NCI-H2171 (cell line): ENCODE measurements around the gene HSPA12A.

Experiments used
- DNase-seq: peaks from one replicate; lab custom pipeline; 2025; lab: John Stamatoyannopoulos, UW

HSPA12A gene

DNA sequence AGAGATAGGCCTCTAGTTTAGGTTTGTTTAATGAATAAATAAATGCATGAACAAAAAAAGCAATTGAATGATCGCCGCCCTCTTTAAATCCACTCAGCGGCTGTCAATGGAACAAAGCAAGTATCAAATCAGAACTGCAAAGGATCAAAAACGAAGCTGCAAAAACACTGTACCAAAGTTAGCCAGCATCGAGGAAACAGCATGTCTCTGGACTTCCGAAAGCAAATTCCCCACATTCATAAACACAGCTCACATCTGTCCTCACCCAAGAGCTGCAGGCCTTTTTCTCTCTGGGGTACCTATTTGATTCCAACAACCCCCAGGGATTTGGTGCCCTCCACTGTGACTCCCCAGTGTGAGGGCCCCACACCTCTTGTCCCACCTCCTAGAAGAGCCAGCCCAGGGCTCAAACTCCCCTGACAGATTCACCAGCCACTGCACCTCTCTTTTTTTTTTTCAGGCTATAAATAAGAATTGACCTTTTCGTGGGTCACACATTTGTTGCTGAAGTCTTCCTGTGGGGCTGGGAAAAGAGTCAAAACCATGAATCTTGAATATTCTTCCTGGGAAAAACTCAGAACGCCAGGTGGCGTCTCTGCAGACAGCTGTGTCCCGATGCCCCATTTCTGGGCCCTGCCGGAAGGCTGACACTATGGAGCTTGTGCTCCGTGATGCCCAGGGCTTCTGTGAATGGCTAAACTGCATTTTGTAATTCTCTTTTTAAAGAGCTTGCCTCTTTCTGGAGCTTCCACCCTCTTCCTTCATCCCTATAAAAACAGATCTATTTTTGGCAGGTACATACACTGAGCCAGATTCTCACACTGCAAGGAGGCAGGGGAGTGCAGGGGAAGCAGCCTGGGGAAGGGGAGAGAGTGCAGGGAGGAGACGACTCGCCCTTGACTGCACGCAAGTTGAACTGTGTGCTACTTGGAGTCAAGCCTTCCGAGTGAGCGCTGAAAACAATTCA is 51.7 kb downstream of the HSPA12A start:
- DNase-seq: no peak

DNA sequence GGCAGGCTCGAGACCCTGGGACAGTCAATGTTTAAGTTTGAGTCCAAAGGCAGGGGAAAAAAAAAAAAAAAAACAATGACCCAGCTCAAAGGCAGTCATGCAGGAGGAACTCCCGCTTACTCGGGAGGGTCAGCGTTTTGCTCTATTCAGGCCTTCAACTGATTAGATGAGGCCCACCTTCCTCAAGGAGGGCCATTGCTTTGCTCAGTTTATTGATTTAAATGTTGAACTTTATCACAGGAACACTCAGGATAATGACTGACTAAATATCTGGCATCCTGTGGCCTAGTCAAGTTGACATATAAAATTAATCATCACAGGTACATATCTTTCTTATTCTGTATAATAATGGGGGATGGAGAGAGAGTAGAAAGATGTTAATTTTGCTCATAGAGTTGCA is 52.6 kb downstream of the HSPA12A start:
- no peak for DNase-seq

DNA sequence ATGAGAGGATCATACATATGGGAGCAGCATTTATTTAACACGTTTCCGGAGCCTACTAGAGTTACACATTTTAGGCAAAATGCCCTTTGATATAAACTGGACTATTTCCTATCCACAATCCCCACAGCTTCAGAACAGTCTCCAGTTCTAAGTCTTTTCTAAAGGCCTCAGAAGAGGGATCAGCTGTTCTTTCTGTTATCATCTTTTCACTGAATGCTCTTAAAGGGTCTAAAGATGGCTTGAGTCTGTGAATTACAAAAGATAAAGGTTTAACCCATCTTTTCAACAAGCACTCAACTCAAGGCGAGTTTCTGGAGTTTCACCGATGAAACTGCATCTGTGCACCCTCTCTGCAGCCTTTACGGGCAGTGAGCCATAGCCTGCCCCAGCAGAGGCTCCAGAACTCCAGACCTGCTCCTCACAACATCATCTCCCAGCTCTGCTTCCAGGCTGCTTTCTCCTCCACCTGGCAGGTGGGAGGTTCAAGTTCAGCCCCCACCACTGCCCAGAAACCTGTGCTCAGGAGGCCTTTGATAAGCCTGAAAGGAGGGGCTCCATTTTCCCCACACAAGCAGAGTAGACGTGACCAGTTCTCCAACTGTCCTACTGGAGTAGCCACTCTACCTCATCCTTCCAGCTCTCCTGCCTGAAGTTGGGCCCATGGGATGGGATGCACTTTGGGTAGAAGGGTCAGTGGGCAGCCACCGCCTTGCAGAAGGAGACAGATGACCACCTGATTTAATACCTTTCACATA is 53.4 kb downstream of the HSPA12A start:
- DNase-seq: no peak

DNA sequence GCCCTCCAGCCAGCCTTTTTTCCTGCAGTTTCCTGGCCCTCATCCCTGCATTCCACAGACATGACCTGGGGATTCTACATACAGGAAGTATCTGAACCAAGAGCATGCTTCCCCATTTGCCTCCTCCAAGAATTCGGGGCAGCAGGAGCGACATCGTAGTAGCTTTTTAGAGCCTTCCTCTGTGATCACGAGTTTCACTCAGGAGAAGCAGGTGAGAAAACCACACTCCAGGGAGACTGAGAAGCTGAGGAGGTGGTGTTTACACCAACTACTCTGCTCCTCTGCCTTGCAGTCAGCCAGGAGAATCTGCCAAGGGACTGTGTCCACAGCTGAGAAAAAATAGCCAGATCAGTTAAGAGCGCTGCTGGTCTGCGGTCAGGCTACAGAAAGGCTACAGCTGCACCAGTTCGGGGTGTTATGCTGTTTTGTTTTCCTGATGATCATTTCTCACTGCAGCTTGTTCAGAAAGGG is 54.1 kb downstream of the HSPA12A start:
- no peak for DNase-seq

DNA sequence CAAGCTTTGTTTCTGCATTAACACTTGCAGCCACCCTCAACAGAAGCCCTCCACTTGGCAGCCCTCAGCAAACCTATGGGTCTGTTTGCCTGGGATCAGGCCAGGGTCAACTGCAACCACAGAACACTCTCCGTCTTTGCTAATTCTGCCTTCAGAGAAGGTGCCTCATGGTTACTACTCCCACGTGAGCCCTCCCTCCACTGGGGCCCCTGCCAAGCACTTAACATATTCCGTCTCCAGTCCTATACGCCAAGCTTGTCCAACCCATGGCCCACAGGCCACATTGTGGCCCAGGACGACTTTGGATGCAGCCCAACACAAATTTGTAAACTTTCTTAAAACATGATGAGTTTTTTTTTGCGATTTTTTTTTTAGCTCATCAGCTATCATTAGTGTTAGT is 54.7 kb downstream of the HSPA12A start:
- DNase-seq: no peak

DNA sequence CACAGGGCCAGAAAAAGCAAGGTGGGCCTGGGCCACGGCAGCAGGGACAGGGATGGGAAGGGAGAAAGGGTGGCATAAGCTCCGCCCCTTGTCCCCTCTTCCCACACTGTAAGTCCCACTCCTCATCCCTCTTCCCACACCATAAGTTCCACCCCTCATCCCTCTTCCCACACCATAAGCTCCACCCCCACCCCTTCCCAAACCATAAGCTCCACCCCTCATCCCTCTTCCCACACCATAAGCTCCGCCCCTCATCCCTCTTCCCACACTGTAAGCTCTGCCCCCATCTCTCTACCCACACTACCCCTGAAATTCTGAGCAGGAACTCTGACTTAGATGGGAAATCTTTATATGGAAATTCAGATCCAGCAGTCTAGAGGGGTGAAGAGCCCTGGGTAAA is 55.7 kb downstream of the HSPA12A start:
- DNase-seq: no peak

DNA sequence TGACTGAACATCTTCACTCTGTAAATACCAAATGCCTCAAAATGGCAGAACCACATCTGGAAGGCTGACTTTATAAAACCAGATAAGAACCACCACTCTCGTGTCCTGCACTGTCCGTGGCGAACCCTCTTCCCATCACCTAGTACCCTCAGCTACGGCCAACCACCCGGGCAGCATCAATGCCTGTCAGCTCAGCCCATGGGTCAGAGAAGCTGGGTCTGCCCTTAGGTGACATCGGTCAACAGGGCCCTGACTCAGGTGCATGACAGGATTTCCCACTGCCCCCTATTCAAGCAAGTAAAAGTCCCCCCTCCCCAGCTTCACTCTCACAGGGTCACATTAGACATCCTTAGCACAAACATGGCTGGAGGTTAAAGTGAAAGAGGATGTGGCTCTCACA is 56.6 kb downstream of the HSPA12A start:
- DNase-seq: no peak

DNA sequence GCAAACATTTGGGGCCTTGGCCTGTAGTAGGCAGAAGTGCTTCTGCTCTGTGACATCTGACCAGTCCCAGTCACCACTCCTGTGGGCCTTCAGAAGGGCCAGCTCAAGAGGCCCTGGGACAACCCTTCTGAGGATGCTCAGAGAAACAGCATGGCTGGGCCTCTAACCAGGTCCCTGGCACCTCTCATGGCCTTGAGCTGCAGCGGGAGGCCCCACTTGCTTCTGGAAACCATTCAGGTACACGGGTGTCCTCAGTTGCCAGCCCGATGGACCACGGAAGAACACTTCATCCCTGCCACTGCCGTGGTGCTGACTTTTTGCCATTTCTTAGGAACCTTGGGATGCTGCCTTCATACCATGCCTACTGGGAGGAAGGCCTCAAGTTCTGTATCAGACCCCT is 57.6 kb downstream of the HSPA12A start:
- no peak for DNase-seq

DNA sequence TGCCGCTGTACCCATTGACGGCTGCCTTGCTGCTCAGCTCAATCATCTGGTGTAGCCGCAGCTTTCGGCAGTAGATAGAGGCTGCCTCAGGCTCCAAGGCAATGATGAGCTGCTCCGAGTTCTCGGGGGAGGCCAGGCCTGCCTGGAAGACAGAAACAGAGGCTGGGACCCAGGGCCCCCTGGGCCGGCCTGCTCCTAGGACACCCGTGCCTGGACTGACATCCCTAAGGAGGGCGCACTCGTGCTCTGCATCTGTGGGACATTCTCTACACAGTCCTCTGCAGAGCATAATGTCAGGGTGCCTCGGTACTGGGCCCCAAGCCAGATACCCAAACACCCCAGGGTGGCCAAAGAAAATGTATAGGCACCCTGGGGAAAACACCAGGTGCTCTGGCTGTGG is 58.5 kb downstream of the HSPA12A start:
- DNase-seq: no peak

DNA sequence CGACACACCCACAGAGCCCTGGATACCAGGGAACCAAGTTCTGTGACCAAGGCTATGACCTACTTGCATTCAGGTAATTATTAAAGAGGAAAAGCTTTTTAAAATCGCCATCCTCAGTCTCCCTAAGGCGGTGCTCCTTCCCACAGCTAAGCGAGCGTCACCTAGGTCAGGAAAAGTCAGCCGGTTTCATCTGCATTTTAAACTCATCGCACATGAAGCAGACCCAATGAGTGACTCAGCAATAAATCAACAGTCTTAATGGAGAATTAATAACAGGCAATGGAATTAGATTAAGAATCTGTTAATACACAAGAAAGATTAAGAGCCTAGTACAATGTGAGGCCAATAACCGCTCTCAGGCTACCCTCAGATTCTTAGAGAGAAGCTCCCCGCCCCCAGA is 59.2 kb downstream of the HSPA12A start:
- DNase-seq: no peak

DNA sequence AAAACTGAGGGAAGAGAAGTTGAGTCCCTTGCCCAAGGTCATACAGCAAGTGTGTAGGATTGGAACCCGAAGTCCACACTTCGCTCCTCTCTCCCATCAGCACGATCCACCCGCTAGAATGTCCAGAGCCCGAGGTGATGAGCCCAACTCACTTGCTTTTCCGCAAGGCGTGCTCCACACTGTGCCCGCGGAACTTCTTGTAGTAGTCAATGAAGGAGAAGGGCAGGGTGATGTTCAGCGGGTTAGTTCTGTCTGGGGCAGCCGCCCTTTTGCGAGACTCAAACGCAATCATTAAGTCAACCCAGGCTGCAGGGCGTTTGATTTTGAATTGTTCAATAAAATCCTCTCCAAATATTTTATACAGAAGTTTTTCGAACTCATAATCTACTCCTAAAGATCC is 63.0 kb downstream of the HSPA12A start:
- DNase-seq: no peak

DNA sequence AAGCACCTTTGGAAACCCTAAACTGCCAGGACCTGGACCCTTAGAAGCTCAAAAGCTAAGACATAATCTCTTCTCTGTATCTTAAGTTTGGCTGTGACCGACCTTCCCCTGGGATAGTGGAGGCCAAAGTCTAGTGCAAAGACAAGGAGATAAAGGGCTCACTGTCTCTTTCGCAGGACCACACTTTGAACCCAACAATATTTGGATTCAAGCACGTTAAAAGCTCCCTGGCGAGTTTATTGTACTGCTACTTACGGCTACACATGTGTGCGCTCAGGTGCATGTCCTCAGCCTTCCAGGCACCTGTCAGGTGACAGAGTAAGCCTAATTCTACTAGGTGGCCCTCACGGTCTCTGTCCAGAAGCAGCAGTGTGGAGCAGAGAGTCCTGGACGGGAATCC is 65.7 kb downstream of the HSPA12A start:
- no peak for DNase-seq

DNA sequence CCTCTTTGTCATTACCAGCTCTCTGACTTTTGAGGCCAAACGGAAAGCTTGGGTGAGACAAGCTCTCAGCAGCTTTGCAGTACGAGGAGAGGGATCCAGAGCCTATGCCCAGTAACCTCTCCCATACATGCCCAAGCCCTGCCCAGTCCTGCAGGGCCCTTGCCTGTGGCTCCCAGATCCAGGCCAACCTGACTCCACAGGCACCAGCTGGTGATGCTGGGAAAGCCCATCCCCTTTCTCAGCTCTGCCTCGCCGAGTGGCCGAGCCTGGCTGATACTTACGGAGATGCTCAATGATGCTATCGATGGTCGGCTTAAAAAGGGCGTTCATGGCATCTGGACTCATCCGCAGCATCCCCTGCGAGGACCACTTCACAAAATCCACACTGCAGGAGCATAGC is 66.2 kb downstream of the HSPA12A start:
- DNase-seq: no peak

DNA sequence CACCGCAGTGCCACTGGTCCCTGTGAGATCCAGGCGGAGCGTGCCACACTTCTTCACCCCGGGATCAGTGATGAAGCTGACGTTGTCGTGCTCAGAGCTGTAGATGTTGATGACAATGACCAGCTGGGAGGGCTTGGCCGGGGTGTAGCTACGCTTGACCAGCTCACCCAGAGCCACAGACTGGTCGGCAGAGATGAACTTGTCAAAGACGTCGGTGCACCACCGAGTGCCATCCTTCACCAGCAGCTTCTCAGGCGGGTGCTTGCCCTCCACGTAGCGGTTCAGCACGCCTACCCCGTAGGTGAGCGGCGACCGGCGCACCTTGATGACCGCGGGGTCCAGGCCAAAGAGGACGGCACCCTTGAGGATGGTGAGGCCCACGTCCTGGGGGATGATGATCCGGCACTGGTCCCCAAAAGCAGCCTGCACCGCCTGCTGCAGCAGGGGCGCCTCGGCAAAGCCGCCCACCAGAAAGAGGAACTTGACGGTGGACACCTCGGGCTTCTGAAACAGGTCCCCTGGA is 67.4 kb downstream of the HSPA12A start:
- no peak for DNase-seq

DNA sequence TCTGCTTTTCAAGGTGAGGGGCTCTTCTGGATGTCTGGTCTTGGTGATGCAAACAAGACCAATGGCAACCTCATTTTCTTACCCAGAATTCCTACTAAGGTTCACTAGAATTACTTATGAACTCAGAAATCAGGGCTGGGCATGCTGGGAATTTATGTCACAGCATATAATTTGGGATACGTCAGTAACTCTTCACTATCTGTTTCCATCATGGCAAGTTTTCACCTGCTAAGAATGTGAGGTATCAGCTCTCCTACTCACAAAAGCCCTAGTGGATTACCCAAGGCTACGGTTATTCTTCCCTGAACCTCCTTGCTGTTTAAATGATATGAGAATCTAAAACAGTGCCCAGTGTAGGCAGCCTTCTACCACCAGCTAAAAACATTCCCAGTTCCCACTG is 68.5 kb downstream of the HSPA12A start:
- DNase-seq: no peak

DNA sequence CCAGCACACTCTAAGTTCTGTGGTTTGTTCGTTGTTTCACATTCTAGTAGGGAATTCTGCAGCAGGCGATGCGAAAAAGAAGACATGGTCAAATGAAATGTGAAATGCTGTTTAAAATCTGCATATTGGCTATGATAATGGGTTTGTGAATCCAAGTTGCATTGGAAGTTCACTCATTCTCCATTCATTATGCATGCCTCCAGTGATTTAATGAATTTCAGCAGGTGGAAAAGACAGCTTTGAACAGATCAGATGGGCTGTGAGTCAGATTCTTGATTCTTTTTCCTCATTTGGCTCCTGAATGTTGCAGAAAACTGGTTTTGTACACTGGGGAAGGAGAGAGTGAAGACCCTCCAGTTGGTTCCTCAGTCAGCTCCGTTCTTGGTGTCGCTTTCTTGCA is 69.5 kb downstream of the HSPA12A start:
- no peak for DNase-seq

DNA sequence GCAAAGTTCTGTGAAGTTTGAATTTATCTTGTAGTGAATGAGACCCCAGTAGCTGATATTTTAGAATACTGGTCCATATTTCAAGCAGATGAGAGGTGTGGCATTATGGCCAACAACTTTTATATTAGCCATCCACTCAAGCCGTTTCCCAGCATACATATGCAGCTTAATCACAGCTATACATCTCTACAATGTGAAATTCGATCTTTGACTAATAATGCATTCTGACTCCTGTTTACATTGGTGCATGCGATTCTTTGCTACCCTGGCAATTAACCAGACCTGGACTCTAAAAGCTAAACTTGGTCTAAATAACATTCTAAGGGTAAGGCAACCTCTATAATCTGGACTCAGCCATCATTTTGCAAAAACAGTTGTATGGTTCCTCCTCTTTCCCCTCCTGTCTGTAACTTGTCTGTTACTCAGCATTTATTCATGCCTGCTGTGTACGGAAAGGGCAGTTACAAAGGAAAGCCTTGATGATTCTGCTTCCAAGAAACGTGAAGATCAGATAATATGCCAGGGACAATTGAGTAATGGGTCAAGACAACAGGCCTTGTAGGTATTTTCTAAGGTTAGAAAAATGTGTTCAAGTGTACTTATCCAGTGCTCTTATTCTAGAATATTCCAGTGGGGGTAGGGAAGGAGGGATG is 71.0 kb downstream of the HSPA12A start:
- no peak for DNase-seq

DNA sequence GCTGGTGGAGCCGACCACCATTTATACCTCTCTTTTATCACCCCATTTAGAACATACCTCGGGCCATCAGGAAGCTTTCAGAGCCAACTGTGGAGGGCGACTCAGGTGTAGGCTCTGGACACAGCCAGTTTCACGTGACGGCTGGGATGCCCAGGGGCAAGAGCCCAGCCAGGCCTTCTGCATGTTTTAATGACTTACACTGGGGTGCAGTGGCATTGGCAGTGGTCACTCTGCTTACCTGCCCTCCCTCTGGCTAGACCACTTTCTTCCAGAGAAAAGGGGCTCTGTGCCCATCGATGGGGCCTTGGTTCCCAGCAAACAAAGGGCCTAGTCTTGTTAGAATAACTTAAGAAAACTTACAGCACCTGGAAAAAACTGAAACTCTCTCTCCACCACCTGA is 71.7 kb downstream of the HSPA12A start:
- DNase-seq: no peak

DNA sequence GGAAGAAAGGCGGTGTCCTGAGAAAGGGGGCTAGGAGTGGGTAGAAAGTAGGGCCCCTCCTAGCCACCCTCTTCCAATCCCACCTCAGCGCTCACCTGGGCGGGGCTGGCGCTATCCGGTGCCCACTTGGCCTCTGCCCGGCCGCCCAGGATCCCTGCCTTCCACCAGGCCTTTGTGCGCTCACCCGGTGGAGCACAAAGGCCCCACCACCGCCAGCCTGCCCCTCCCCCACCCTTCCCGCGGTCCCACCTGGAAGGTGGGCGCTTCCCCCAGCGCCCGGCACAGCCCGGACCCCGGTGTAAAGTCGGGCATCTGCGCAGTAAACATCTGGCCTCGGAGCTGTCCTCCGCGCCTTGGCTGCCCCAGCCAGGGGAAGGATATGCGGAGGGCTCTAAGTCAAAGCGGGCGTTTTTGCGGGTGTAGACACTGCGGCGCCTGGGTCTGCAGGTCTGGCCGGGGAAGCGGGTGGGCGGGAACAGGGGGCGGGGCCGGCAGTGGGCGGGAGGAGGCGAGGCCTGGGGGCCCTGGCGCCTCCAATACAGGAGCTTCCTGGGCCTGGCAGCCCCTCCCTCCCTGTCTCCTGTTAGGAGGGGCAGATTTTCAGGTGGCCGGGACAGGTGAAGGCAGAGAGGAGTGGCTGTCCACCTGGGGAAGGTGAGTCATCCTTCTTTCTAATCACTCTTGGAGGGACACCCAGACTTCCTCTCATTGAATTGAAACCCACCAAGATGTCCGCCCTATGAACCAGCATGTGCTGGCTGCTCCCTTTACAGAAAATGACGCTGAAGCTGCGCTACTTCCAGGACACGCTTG is 72.3 kb downstream of the HSPA12A start:
- DNase-seq: peak; percentile 12

DNA sequence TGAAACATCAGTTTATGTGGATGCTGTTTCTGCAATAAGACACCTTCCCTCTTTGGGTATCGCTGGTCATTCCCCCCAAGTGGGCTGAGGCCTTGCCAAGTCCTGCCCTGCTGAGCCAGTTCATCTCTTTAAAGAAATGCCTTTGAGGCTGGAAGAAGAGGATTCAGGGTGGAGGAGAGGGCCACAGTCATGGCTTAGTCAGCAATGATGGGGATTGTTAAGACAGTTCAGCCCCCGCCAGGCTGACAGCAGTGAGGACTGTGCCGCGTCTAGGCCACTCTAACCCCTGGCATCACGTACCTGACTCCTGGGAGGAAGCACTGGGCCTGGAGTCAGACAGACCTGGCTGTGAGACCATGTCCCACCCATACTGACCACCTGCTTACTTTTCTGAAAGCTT is 73.3 kb downstream of the HSPA12A start:
- DNase-seq: no peak

DNA sequence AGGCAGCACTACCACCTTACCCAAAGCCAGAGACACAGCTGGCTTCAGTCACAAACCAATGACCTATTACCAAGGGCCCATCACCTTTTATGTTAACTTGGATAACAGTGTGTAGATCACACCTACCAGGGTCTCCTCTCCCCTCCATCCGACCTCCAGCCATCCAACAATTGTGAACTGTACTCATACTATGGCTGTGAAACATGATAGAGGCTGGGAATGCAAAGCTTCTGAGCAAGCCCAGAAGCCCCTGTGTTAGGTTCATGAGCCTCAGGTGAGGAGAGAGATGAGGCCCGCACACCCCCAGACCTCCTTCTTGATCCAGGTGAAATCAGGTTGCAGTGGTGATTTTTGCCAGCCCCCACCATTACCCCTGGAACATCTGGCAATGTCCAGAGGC is 73.9 kb downstream of the HSPA12A start:
- DNase-seq: no peak

DNA sequence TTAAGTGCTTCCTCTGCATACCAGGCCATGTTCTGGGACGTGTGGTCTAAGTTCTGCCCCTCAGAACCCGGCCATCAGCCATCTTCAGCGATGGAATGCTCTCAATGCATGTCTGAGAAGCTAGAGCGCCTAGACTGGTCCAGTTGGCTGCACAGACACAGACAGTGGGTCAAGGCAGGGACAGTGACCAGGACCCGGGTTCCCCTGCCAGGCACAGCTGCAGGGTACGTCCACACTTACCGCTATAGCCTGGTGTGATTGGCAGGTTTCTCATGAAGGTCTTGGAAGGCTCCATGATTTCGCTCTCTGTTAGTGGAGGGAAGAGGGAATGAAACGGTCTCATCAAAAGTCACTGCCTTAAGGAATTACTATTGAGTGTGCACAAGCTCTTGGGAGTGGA is 74.3 kb downstream of the HSPA12A start:
- no peak for DNase-seq
